GM18909 (cell line): ENCODE data around the gene TNRC6B.

Experiments used
- ATAC-seq: cut with Tn5 transposase; IDR thresholded peaks from one replicate; pipeline ENCODE4 v1.9.1; 2021; ENCODE audit warnings: mild to moderate bottlenecking; ENCODE audit not compliant: unreplicated experiment, poor library complexity

TNRC6B gene

GRCh38 chr22:40237241-40237640 lies 59.5 kb downstream of the TNRC6B start:
- ATAC-seq = no peak

- ATAC-seq = no peak
These were observed 60.2 kb downstream of the TNRC6B start for GRCh38 chr22:40237788-40238424.

- ATAC-seq = no peak
These were observed 61.0 kb downstream of the TNRC6B start for GRCh38 chr22:40238425-40239344.

- ATAC-seq = no peak
These were observed 61.6 kb downstream of the TNRC6B start for GRCh38 chr22:40239345-40239683.

GRCh38 chr22:40240160-40240559 lies 62.4 kb downstream of the TNRC6B start:
- ATAC-seq = no peak

GRCh38 chr22:40240686-40241085 lies 63.0 kb downstream of the TNRC6B start:
- ATAC-seq = no peak

GRCh38 chr22:40241200-40241763 lies 63.6 kb downstream of the TNRC6B start:
- ATAC-seq = no peak

GRCh38 chr22:40243891-40244290 lies 66.2 kb downstream of the TNRC6B start:
- ATAC-seq = no peak

GRCh38 chr22:40244586-40244985 lies 66.9 kb downstream of the TNRC6B start:
- ATAC-seq = no peak

GRCh38 chr22:40247976-40248375 lies 70.3 kb downstream of the TNRC6B start:
- ATAC-seq = no peak

- ATAC-seq = no peak
These were observed 71.6 kb downstream of the TNRC6B start for GRCh38 chr22:40249286-40249685.

GRCh38 chr22:40250608-40251007 lies 72.9 kb downstream of the TNRC6B start:
- no peak for ATAC-seq

GRCh38 chr22:40251106-40251505 lies 73.4 kb downstream of the TNRC6B start:
- no peak for ATAC-seq

- no peak for ATAC-seq
These were observed 74.4 kb downstream of the TNRC6B start for GRCh38 chr22:40252146-40252545.

- no peak for ATAC-seq
These were observed 78.8 kb downstream of the TNRC6B start for GRCh38 chr22:40256516-40256915.

- ATAC-seq = no peak
These were observed 80.3 kb downstream of the TNRC6B start for GRCh38 chr22:40258017-40258416.

- ATAC-seq = no peak
These were observed 80.8 kb downstream of the TNRC6B start for GRCh38 chr22:40258501-40258915.

GRCh38 chr22:40261783-40262182 lies 84.1 kb downstream of the TNRC6B start:
- no peak for ATAC-seq

- no peak for ATAC-seq
These were observed 85.5 kb downstream of the TNRC6B start for GRCh38 chr22:40263191-40263590.

- no peak for ATAC-seq
These were observed 88.1 kb downstream of the TNRC6B start for GRCh38 chr22:40265783-40266182.

- no peak for ATAC-seq
These were observed 92.3 kb downstream of the TNRC6B start for GRCh38 chr22:40270031-40270430.
